Measurements from ENCODE around the gene SLC44A1. TPM values are rescaled to one million over a fixed set of nuclear protein-coding genes. Genes with fewer than 3 reads are reported as not detected.

Gene SLC44A1
- total RNA-seq, 6 experiments from 2014 or later: 46.6 to 66.3 (median 56.0) TPM

DNA sequence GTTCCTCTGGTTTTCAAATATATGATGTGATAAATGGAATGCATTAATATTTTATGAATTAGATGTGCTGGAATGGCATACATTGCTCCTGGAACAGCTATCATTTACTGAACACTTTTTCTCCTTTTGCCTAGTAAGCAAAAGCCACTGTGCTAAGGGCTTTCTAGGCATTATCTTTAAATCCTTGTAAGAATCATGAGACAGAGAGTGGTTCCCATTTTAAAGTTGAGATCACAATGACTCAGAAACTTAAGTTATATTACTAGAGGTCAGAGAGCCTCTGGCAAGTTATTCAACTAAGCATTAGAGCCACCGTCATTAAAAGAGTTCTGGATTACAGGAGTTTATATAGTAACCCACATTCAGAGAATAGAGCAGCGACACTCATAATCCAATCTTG, 176.7 kb downstream of the SLC44A1 start:
- TF ChIP-seq CTCF (IDR thresholded peaks at IDR 0.05): no peak
- H3K4me1 Mint-ChIP-seq (ENCODE audit: low read depth): no peaks in the 10 kb centered on the region
- no peak overlapping the region for H3K27ac Mint-ChIP-seq
- no peaks in the 10 kb centered on the region for H3K9me3 Mint-ChIP-seq
- H3K4me3 Mint-ChIP-seq: no peak overlapping the region
- no peaks in the 10 kb centered on the region for H3K36me3 Mint-ChIP-seq (ENCODE audit: low read depth)
- H3K27me3 Mint-ChIP-seq (ENCODE audit: insufficient read depth): peaks cover 3% of the 10 kb centered on the region; the same call in 1 of the 2 replicates
- DNase-seq: no peak

DNA sequence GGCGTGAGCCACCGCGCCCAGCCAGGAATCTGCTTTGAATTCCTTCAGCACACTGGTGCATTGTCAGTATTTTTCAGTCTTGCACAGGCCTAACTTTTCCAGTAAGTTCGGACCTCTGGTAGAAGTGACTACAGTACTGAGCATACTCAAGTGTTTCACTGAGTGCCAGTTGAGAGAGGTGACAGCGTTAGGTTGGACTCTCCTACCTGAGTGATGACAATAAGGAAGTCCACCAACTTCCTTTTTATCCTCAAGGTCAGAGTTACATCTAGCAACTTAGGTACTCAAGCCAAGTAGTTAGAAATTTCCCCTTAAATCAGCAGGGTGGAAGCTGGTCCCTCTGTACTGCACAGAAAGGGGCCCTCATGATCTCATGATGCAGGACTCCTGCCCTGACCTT, 177.4 kb downstream of the SLC44A1 start:
- H3K4me1 Mint-ChIP-seq (ENCODE audit: low read depth): no peaks in the 10 kb centered on the region
- H3K27me3 Mint-ChIP-seq (ENCODE audit: insufficient read depth): peaks cover 3% of the 10 kb centered on the region; the same call in 1 of the 2 replicates
- no peaks in the 10 kb centered on the region for H3K36me3 Mint-ChIP-seq (ENCODE audit: low read depth)
- no peak for TF ChIP-seq CTCF (IDR thresholded peaks at IDR 0.05)
- DNase-seq: no peak
- H3K4me3 Mint-ChIP-seq: no peak overlapping the region
- H3K9me3 Mint-ChIP-seq: no peaks in the 10 kb centered on the region
- H3K27ac Mint-ChIP-seq: no peak overlapping the region

DNA sequence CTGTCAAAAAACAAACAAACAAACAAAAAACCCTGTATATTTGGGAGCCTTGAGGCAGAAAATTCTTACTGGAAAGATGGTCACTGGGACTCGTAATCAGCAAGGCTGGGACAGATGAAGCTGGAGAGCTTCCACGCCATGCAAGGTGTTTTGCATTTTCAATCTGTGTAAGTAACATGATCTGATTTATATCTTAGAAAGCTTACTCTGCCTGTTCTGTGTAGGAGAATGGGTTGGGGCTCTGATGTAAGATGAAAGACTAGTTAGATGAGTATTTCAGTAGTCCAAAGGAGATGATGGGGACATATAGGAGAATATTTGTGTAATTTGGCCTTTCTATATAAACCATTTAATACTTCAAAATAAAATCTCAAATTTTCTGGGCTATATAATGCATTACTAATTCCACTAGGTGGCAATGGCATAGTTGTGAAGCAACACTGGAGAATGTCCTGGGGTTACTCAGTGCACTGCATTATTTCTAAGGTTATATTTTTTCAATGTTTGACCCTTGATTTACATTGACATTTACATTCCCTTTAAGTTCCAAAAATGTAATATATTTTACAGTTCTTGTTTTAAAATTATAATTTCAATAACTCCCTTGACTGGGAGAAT, 181.5 kb downstream of the SLC44A1 start:
- peak; percentile 38 for DNase-seq
- Mint-ChIP-seq H3K9me3 (no peaks in the 10 kb centered on the region), H3K27me3 (ENCODE audit: insufficient read depth) (peaks cover 3% of the 10 kb centered on the region; the same call in 1 of the 2 replicates), H3K36me3 (ENCODE audit: low read depth) (no peaks in the 10 kb centered on the region), H3K4me1 (ENCODE audit: low read depth) (no peaks in the 10 kb centered on the region), H3K27ac (no peak overlapping the region), H3K4me3 (no peak overlapping the region)
- peak; percentile 82 for TF ChIP-seq CTCF (IDR thresholded peaks at IDR 0.05)

- Mint-ChIP-seq H3K4me3 (no peak overlapping the region), H3K9me3 (no peaks in the 10 kb centered on the region), H3K4me1 (ENCODE audit: low read depth) (no peaks in the 10 kb centered on the region), H3K36me3 (ENCODE audit: low read depth) (no peaks in the 10 kb centered on the region), H3K27me3 (ENCODE audit: insufficient read depth) (peaks cover 3% of the 10 kb centered on the region; the same call in 1 of the 2 replicates), H3K27ac (no peak overlapping the region)
- no peak for TF ChIP-seq CTCF (IDR thresholded peaks at IDR 0.05)
- DNase-seq: no peak
Measured at GRCh38 chr9:105426657-105427056, 182.2 kb downstream of the SLC44A1 start.

DNA sequence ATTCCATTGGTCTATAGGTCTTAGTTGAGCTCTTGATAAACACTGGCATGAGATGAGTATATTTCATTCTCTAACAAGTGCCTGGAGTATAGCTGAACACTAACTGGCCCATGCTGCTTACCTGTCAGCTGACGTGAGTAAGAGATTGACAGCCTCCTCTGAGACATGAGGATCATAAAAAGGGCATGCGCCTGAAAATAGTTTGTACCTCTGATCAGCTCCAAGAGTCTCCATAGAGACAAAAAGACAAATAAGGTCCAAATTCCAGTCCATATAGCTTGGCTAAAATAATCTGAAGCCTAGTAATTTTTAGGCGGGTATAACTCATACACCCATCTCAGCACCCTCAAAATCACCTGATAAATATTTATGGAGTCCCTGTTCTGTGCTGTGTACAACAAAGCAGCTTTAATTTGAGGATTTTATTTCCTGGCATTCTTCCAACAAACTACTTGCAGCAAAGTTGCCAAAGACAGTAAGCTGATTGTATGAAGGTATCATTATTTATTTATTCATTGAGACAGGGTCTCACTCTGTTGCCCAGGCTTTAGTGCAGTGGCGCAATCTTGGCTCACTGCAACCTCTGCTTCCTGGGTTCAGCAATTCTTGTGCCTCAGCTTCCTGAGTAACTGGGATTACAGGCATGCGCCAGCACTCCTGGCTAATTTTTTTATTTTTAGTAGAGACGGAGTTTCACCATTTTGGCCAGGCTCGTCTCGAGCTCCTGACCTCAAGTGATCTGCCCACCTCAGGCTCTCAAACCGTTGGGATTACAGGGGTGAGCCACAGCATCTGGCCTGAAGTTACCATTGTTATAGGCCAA, 187.2 kb downstream of the SLC44A1 start:
- no peak for DNase-seq
- Mint-ChIP-seq H3K27me3 (ENCODE audit: insufficient read depth) (no peaks in the 10 kb centered on the region), H3K4me3 (no peak overlapping the region), H3K4me1 (ENCODE audit: low read depth) (no peaks in the 10 kb centered on the region), H3K27ac (no peak overlapping the region), H3K9me3 (no peaks in the 10 kb centered on the region), H3K36me3 (ENCODE audit: low read depth) (peaks cover 6% of the 10 kb centered on the region)
- no peak for TF ChIP-seq CTCF (IDR thresholded peaks at IDR 0.05)

Measured in HFFc6 (cell line).